ENCODE results near the gene PTCHD1. TPM values are rescaled to one million over a fixed set of nuclear protein-coding genes. Genes with fewer than 3 reads are reported as not detected.

Gene PTCHD1
- total RNA-seq, 4 donors from 2014 or later, result 0.13 to 0.76 (median 0.18) TPM; not detected in 1

DNA sequence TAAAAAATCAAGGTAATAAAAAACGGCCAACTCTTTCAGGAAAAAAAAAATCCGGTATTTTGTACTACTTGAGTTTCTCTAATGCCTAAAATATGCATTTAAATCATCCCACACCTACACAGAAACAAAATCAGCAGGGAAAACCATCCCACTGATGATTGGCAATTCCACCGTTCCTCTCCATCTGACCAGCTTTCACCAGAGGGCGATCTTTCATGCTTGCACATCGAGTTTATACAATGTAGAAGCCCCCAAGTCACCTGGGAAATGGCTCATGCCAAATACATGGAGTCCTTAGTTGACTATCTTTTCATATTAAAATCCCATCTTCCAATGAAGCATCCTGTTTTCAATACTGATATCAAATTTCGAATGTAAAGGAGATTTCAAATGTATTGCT lies 69.2 kb downstream of the PTCHD1 start:
- no peak overlapping the region for H3K4me3 ChIP-seq
- TF ChIP-seq CTCF (IDR thresholded peaks at IDR 0.05) (peak in 1 of 6 experiments; percentile 13), POLR2A (IDR thresholded peaks at IDR 0.05) (no peak)
- H3K36me3 ChIP-seq, result no peaks in the 10 kb centered on the region
- H3K27ac ChIP-seq, result no peak overlapping the region
- no peaks in the 10 kb centered on the region for H3K27me3 ChIP-seq
- DNase-seq, result no peak
- H3K9me3 ChIP-seq, result no peaks in the 10 kb centered on the region
- no peaks in the 10 kb centered on the region for H3K4me1 ChIP-seq

DNA sequence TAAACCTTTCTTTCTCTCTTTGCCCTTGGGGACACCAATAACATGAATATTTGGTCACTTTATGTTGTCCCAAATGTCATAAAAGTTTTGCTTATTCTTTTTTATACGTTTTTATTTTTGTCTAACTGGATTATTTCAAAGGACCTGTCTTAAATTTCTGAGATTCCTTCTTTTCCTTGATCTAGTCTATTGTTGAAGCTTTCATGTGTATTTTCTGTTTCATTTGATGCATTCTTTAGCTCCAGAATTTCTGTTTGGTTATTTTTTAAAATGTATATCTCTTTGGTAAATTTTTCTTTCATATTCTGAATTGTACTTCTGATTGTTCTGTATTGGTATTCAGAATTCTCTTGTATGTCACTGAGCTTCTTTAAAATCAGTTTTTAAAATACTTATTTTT lies 88.3 kb downstream of the PTCHD1 start:
- TF ChIP-seq POLR2A (IDR thresholded peaks at IDR 0.05) (no peak), CTCF (IDR thresholded peaks at IDR 0.05) (no peak)
- H3K27ac ChIP-seq, result no peak overlapping the region
- no peak overlapping the region for H3K4me3 ChIP-seq
- H3K9me3 ChIP-seq, result peaks cover 0 to 5% (median 0%) of the 10 kb centered on the region in 4 donors
- no peak for DNase-seq
- no peaks in the 10 kb centered on the region for H3K4me1 ChIP-seq
- no peaks in the 10 kb centered on the region for H3K27me3 ChIP-seq
- H3K36me3 ChIP-seq, result no peaks in the 10 kb centered on the region

- Histone ChIP-seq H3K27me3 (no peaks in the 10 kb centered on the region), H3K27ac (peak overlapping the region in 2 of 4 donors; percentile 43 to 52), H3K4me1 (no peaks in the 10 kb centered on the region), H3K4me3 (no peak overlapping the region), H3K9me3 (no peaks in the 10 kb centered on the region), H3K36me3 (no peaks in the 10 kb centered on the region)
- TF ChIP-seq POLR2A (IDR thresholded peaks at IDR 0.05) (no peak), CTCF (IDR thresholded peaks at IDR 0.05) (no peak)
- peak; percentile 17 to 76 (median 58) for DNase-seq
Observed at GRCh38 chrX:23434356-23434884, 99.8 kb downstream of the PTCHD1 start.

GRCh38 chrX:23435108-23435507 lies 100.5 kb downstream of the PTCHD1 start:
- H3K27ac ChIP-seq, result peak overlapping the region in 2 of 4 donors; percentile 43 to 52
- H3K4me1 ChIP-seq, result no peaks in the 10 kb centered on the region
- H3K36me3 ChIP-seq, result no peaks in the 10 kb centered on the region
- no peaks in the 10 kb centered on the region for H3K9me3 ChIP-seq
- TF ChIP-seq POLR2A (IDR thresholded peaks at IDR 0.05) (no peak), CTCF (IDR thresholded peaks at IDR 0.05) (no peak)
- H3K4me3 ChIP-seq, result no peak overlapping the region
- H3K27me3 ChIP-seq, result no peaks in the 10 kb centered on the region
- no peak for DNase-seq

DNA sequence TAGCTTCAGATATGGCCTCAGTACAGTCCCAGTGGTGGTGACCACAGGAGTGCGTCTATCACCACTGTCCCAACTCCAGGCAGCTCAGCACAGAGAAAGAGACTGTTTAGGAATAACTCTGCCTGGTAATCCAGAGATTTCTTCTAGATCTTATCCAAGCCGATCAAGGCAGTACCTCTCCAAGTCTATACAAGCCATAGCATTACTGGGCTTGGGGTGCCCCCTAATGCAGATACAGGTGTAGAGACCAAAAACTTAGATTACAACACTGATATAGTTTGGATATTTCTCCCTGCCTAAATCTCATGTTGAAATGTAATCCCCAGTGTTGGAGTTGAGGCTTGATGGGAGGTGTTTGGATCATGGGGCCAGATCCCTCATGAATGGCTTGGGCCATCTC lies 100.9 kb downstream of the PTCHD1 start:
- Histone ChIP-seq H3K4me3 (no peak overlapping the region), H3K27ac (peak overlapping the region in 2 of 4 donors; percentile 43 to 52), H3K27me3 (no peaks in the 10 kb centered on the region), H3K4me1 (no peaks in the 10 kb centered on the region), H3K9me3 (no peaks in the 10 kb centered on the region), H3K36me3 (no peaks in the 10 kb centered on the region)
- TF ChIP-seq CTCF (IDR thresholded peaks at IDR 0.05) (no peak), POLR2A (IDR thresholded peaks at IDR 0.05) (no peak)
- no peak for DNase-seq

- no peaks in the 10 kb centered on the region for H3K36me3 ChIP-seq
- H3K4me3 ChIP-seq, result no peak overlapping the region
- no peaks in the 10 kb centered on the region for H3K4me1 ChIP-seq
- H3K27ac ChIP-seq, result no peak overlapping the region
- TF ChIP-seq CTCF (IDR thresholded peaks at IDR 0.05) (no peak), POLR2A (IDR thresholded peaks at IDR 0.05) (no peak)
- no peak for DNase-seq
- no peaks in the 10 kb centered on the region for H3K27me3 ChIP-seq
- no peaks in the 10 kb centered on the region for H3K9me3 ChIP-seq
Observed at GRCh38 chrX:23436875-23437274, 102.2 kb downstream of the PTCHD1 start.

Measured in Peyer's patch (tissue), 4 donors.